ENCODE results near the gene BCL2L13.
A peak's percentile ranks its signal among the peaks of the same experiment; 100 is the strongest.

The BCL2L13 gene

DNA sequence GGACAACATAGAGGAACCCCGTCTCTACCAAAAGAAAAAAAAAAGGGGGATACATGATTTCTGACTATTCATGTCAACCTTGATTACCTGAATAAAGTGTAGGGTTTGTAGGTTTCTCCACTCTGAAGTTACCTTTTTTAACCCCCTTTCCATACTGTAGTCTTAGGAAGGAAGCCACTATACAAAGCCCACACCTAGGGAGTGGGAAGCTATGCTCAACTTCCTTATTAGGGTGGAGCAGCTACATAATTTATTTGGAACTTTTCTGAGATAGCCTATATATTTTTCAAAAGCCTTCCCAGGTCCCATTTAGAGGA is 9.4 kb upstream of the BCL2L13 start:
- H2BK120ac ChIP-seq (ENCODE audit: low read depth, low read length) = peak overlapping the region; percentile 49
- H3K4me2 ChIP-seq (ENCODE audit: low read length, poor library complexity, severe bottlenecking) = peak overlapping the region; percentile 70
- H4K8ac ChIP-seq (ENCODE audit: low read length) = peak overlapping the region; percentile 66
- no peak overlapping the region for H3K23ac ChIP-seq (ENCODE audit: low read length in 2 of 2)
- peak overlapping the region; percentile 66 to 100 for H3K4me3 ChIP-seq (ENCODE audit: insufficient read depth in 1 of 2, low read depth in 1 of 2, low read length in 2 of 2)
- H3K4me1 ChIP-seq (ENCODE audit: control insufficient read depth, insufficient read depth, low read depth, low read length) = peaks cover 11% of the 10 kb centered on the region
- H4K91ac ChIP-seq (ENCODE audit: low read length) = peak overlapping the region; percentile 80
- H3K14ac ChIP-seq (ENCODE audit: low read length in 2 of 2) = no peak overlapping the region
- peaks cover 4% of the 10 kb centered on the region for H3K79me1 ChIP-seq (replicated peaks; ENCODE audit: low read length, poor library complexity, severe bottlenecking)
- H3K27me3 ChIP-seq (ENCODE audit: control insufficient read depth in 1 of 2, insufficient read depth in 1 of 2, low read length in 2 of 2) = no peaks in the 10 kb centered on the region
- H2AK5ac ChIP-seq (ENCODE audit: low read length, severe bottlenecking) = peak overlapping the region; percentile 70
- peak overlapping the region; percentile 75 to 86 for H3K18ac ChIP-seq (ENCODE audit: low read depth in 1 of 2, low read length in 2 of 2)
- no peak overlapping the region for H2BK12ac ChIP-seq (ENCODE audit: low read length in 2 of 2)
- H2BK15ac ChIP-seq (ENCODE audit: low read depth, poor library complexity, severe bottlenecking) = no peak overlapping the region
- H3K36me3 ChIP-seq (ENCODE audit: control insufficient read depth in 1 of 2, insufficient read depth in 2 of 2, low read depth in 1 of 2, low read length in 2 of 2) = peaks cover 7 to 15% of the 10 kb centered on the region in 2 experiments
- H3K9me3 ChIP-seq (ENCODE audit: control insufficient read depth, low read length) = no peaks in the 10 kb centered on the region
- peak overlapping the region in 1 of 2 experiments; percentile 91 for H3K4ac ChIP-seq (ENCODE audit: low read depth in 1 of 2, low read length in 2 of 2)
- H2AFZ ChIP-seq (ENCODE audit: low read depth, low read length) = no peak overlapping the region
- DNase-seq = no peak
- peak overlapping the region; percentile 91 for H3K27ac ChIP-seq (ENCODE audit: low read length, poor library complexity, severe bottlenecking)
- H3K9ac ChIP-seq (ENCODE audit: low read length) = peak overlapping the region; percentile 100
- WGBS = no CpG with 5 or more reads among the region's 1 CpG
- H2BK5ac ChIP-seq (ENCODE audit: low read depth, low read length, poor library complexity, severe bottlenecking) = no peak overlapping the region

DNA sequence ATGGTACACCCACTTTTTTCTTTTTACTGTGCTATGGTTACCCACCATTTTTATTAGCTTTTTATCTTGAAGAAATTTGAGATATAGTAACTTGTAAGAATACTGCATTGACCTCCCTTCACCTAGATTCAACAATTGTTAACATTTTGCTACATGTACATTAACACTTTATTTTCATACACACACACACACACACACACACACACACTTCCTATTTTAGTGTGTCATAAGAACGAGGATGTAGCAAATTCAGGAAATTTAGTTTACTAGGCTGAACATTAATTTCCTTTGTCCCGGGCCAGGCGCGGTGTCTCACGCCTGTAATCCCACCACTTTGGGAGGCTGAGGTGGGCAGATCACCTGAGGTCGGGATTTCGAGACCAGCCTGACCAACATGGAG is 8.9 kb upstream of the BCL2L13 start:
- Histone ChIP-seq H4K8ac (ENCODE audit: low read length) (no peak overlapping the region), H2BK12ac (ENCODE audit: low read length in 2 of 2) (no peak overlapping the region), H3K14ac (ENCODE audit: low read length in 2 of 2) (no peak overlapping the region), H2BK15ac (ENCODE audit: low read depth, poor library complexity, severe bottlenecking) (no peak overlapping the region), H3K4ac (ENCODE audit: low read depth in 1 of 2, low read length in 2 of 2) (no peak overlapping the region), H3K4me3 (ENCODE audit: insufficient read depth in 1 of 2, low read depth in 1 of 2, low read length in 2 of 2) (peak overlapping the region in 1 of 2 experiments; percentile 100), H3K9ac (ENCODE audit: low read length) (peak overlapping the region; percentile 100), H2BK120ac (ENCODE audit: low read depth, low read length) (no peak overlapping the region), H4K91ac (ENCODE audit: low read length) (no peak overlapping the region), H3K4me1 (ENCODE audit: control insufficient read depth, insufficient read depth, low read depth, low read length) (peaks cover 9% of the 10 kb centered on the region), H3K23ac (ENCODE audit: low read length in 2 of 2) (no peak overlapping the region), H2BK5ac (ENCODE audit: low read depth, low read length, poor library complexity, severe bottlenecking) (no peak overlapping the region), H3K27ac (ENCODE audit: low read length, poor library complexity, severe bottlenecking) (no peak overlapping the region), H2AFZ (ENCODE audit: low read depth, low read length) (no peak overlapping the region), H3K9me3 (ENCODE audit: control insufficient read depth, low read length) (no peaks in the 10 kb centered on the region), H3K79me1 (replicated peaks; ENCODE audit: low read length, poor library complexity, severe bottlenecking) (peaks cover 3% of the 10 kb centered on the region), H3K36me3 (ENCODE audit: control insufficient read depth in 1 of 2, insufficient read depth in 2 of 2, low read depth in 1 of 2, low read length in 2 of 2) (peaks cover 3 to 11% of the 10 kb centered on the region in 2 experiments), H3K4me2 (ENCODE audit: low read length, poor library complexity, severe bottlenecking) (no peak overlapping the region), H3K18ac (ENCODE audit: low read depth in 1 of 2, low read length in 2 of 2) (no peak overlapping the region), H2AK5ac (ENCODE audit: low read length, severe bottlenecking) (no peak overlapping the region), H3K27me3 (ENCODE audit: control insufficient read depth in 1 of 2, insufficient read depth in 1 of 2, low read length in 2 of 2) (no peaks in the 10 kb centered on the region)
- WGBS = 92% methylated on average over 7 of the region's 7 CpGs
- no peak for DNase-seq

DNA sequence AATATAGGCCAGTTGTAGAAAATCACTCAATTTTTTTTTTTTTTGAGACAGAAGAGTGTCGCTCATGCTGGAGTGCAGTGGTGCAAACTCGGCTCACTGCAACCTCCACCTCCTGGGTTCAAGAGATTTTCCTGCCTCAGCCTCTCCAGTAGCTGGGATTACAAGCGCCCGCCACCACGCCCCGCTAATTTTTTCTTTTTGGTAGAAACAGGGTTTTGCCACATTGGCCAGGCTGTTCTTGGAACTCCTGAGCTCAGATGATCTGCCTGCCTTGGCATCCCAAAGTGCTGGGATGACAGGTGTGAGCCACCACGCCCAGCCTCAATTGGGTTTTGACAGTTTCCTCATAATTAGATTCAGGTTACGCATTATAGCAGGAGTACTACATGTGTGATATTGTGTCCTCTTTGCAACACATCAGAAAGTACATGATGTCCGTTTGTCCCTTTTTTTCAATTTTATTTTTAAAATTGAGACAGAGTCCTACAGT is 7.4 kb upstream of the BCL2L13 start:
- Histone ChIP-seq H2BK5ac (ENCODE audit: low read depth, low read length, poor library complexity, severe bottlenecking) (no peak overlapping the region), H3K36me3 (ENCODE audit: control insufficient read depth in 1 of 2, insufficient read depth in 2 of 2, low read depth in 1 of 2, low read length in 2 of 2) (peaks cover 0 to 3% of the 10 kb centered on the region in 2 experiments), H2AK5ac (ENCODE audit: low read length, severe bottlenecking) (no peak overlapping the region), H3K4ac (ENCODE audit: low read depth in 1 of 2, low read length in 2 of 2) (no peak overlapping the region), H3K9me3 (ENCODE audit: control insufficient read depth, low read length) (no peaks in the 10 kb centered on the region), H3K27ac (ENCODE audit: low read length, poor library complexity, severe bottlenecking) (no peak overlapping the region), H2BK120ac (ENCODE audit: low read depth, low read length) (no peak overlapping the region), H4K8ac (ENCODE audit: low read length) (no peak overlapping the region), H2BK12ac (ENCODE audit: low read length in 2 of 2) (no peak overlapping the region), H3K27me3 (ENCODE audit: control insufficient read depth in 1 of 2, insufficient read depth in 1 of 2, low read length in 2 of 2) (no peaks in the 10 kb centered on the region), H3K4me2 (ENCODE audit: low read length, poor library complexity, severe bottlenecking) (no peak overlapping the region), H3K14ac (ENCODE audit: low read length in 2 of 2) (no peak overlapping the region), H3K4me3 (ENCODE audit: insufficient read depth in 1 of 2, low read depth in 1 of 2, low read length in 2 of 2) (no peak overlapping the region), H3K4me1 (ENCODE audit: control insufficient read depth, insufficient read depth, low read depth, low read length) (peaks cover 9% of the 10 kb centered on the region), H3K18ac (ENCODE audit: low read depth in 1 of 2, low read length in 2 of 2) (no peak overlapping the region), H3K23ac (ENCODE audit: low read length in 2 of 2) (no peak overlapping the region), H2BK15ac (ENCODE audit: low read depth, poor library complexity, severe bottlenecking) (no peak overlapping the region), H2AFZ (ENCODE audit: low read depth, low read length) (no peak overlapping the region), H3K79me1 (replicated peaks; ENCODE audit: low read length, poor library complexity, severe bottlenecking) (peaks cover 3% of the 10 kb centered on the region), H3K9ac (ENCODE audit: low read length) (no peak overlapping the region), H4K91ac (ENCODE audit: low read length) (no peak overlapping the region)
- WGBS = 95% methylated on average over 8 of the region's 9 CpGs
- DNase-seq = no peak

DNA sequence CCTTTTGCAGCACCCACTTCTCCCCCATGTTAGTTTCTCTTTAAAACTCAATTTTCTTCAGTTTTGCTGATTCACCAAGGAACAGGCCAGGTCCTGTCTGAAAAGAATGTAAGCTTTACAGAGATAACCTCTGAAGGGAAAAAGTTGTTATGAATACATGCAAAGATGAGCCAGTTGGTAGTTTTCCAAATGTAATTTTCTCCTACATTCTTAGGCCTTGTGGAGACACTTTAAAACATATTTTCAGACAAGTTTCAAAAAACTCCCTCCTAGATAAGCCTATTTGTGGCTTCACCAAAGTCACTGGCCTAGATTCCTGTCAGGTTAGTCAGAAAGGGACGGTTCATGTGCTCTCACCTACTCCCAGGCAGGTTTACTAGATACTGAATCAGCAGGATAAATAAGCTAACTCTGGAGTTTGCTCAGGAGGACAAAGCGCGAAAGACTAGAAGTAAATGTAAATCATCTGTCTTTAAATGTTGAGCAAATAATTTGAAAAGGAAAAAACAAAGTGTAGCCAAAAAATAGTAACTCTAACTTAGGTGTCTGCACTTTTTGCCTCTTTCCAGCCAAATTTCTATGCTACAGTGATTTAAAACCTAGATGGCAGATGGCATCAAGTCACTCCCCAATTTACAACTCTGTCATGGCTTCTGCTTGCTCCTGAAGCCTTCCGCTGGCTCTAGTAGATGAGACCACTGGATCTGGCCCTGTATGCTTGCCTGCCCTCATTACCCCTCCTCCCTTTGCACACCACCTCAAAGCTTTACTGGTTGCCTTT is 5.2 kb upstream of the BCL2L13 start:
- no peak overlapping the region for H3K4me2 ChIP-seq (ENCODE audit: low read length, poor library complexity, severe bottlenecking)
- peak overlapping the region; percentile 4 to 84 for H2BK12ac ChIP-seq (ENCODE audit: low read length in 2 of 2)
- H3K14ac ChIP-seq (ENCODE audit: low read length in 2 of 2) = no peak overlapping the region
- H3K27ac ChIP-seq (ENCODE audit: low read length, poor library complexity, severe bottlenecking) = peak overlapping the region; percentile 86
- no peaks in the 10 kb centered on the region for H3K27me3 ChIP-seq (ENCODE audit: control insufficient read depth in 1 of 2, insufficient read depth in 1 of 2, low read length in 2 of 2)
- peak overlapping the region; percentile 75 for H4K91ac ChIP-seq (ENCODE audit: low read length)
- H3K18ac ChIP-seq (ENCODE audit: low read depth in 1 of 2, low read length in 2 of 2) = peak overlapping the region in 1 of 2 experiments; percentile 75
- peaks cover 4% of the 10 kb centered on the region for H3K4me1 ChIP-seq (ENCODE audit: control insufficient read depth, insufficient read depth, low read depth, low read length)
- peak overlapping the region; percentile 71 for H2AK5ac ChIP-seq (ENCODE audit: low read length, severe bottlenecking)
- peak overlapping the region; percentile 46 for H2BK5ac ChIP-seq (ENCODE audit: low read depth, low read length, poor library complexity, severe bottlenecking)
- no peak overlapping the region for H2AFZ ChIP-seq (ENCODE audit: low read depth, low read length)
- 65% methylated on average over 4 of the region's 4 CpGs for WGBS
- no peak overlapping the region for H3K4ac ChIP-seq (ENCODE audit: low read depth in 1 of 2, low read length in 2 of 2)
- H3K9ac ChIP-seq (ENCODE audit: low read length) = peak overlapping the region; percentile 62
- peak; percentile 72 for DNase-seq
- no peaks in the 10 kb centered on the region for H3K9me3 ChIP-seq (ENCODE audit: control insufficient read depth, low read length)
- no peak overlapping the region for H4K8ac ChIP-seq (ENCODE audit: low read length)
- no peak overlapping the region for H3K23ac ChIP-seq (ENCODE audit: low read length in 2 of 2)
- H2BK120ac ChIP-seq (ENCODE audit: low read depth, low read length) = no peak overlapping the region
- H3K79me1 ChIP-seq (replicated peaks; ENCODE audit: low read length, poor library complexity, severe bottlenecking) = peaks cover 4% of the 10 kb centered on the region
- H3K36me3 ChIP-seq (ENCODE audit: control insufficient read depth in 1 of 2, insufficient read depth in 2 of 2, low read depth in 1 of 2, low read length in 2 of 2) = peaks cover 0 to 1% of the 10 kb centered on the region in 2 experiments
- no peak overlapping the region for H3K4me3 ChIP-seq (ENCODE audit: insufficient read depth in 1 of 2, low read depth in 1 of 2, low read length in 2 of 2)
- no peak overlapping the region for H2BK15ac ChIP-seq (ENCODE audit: low read depth, poor library complexity, severe bottlenecking)
